ENCODE measurements around the gene CFD.
"Not testable (repeated sequence)": the region's sequence is repeated elsewhere in the genome, so short reads cannot be mapped to it uniquely, and the experiment has no call there.

Gene CFD

DNA sequence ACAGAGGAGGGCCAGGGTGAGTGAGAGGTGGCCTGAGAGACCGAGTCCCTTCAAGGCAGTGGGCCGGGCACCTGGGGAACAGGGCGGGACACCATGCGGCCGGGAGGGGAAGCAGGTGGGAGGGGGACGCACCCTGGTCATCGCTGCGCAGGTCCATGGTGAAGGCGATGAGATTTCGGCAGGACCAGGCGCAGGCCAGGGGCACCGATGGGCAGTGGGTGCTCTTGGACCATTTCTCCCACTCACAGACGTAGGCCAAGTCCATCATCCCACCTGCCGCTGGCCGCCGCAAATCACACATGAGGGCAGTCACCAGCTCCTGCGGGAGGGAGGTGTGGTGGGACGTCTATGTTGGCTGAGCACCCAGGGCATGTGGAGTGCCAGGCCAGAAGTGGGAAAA, 31.4 kb downstream of the CFD start:
- no peak for DNase-seq

- not testable (repeated sequence) for DNase-seq
These were observed 32.1 kb downstream of the CFD start for GRCh38 chr19:891421-892200.

DNA sequence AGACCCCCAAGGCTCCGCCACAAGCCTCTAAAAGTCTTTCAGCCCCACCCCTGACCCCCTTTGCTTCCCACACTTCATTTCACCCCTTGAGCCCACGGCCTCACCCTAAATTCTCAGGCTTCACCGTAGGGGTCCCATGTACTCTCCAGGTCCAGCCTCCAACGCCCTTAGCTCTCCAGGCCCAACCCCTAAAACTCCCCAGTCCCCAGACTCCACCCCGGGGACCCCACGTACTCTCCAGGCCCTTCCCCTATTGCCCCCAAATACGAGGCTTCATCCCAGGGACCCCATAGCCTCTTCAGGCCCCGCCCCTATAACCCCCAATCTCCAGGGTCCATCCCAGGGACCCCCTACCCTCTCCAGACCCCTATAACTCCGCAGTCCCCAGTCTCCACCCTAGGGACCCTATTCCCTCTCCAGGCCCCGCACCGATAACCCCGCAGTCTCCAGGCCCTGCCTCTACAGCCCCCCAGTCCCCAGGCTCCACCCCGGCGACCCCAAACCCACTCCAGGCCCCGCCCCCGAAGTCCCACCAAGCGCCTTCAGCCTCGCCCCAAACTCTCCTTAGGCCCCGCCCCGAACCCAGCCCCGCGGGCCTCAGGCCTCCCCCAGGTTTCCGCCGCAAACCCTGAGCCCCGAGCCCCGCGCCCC, 32.9 kb downstream of the CFD start:
- no peak for DNase-seq

DNA sequence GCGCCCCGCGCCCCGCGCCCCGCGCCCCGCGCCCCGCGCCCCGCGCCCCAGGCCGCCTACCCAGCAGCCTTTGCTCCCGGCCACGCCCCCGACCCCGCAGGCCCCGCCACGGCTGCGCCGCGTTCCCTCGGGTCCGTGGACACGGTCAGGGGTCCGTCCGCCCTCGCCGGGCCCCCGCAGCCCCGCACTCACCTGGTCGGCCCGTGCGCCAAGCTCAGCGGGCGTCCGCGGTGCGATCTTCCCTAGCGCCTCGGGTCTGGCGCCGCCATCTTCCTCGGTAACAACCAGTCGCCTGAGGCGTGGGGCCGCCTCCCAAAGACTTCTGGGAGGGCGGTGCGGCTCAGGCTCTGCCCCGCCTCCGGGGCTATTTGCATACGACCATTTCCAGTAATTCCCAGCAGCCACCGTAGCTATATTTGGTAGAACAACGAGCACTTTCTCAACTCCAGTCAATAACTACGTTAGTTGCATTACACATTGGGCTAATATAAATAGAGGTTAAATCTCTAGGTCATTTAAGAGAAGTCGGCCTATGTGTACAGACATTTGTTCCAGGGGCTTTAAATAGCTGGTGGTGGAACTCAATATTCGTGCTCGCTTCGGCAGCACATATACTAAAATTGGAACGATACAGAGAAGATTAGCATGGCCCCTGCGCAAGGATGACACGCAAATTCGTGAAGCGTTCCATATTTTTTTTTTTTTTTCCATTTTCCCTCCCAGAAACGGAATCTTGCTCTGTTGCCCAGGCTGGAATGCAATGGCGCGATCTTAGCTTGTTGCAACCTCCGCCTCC, 33.6 kb downstream of the CFD start, which contains the start of the genes MED16 and RNU6-9:
Gene MED16 (minus strand): TSS at position 294 of the 796 bp plus-strand sequence. CDS start 2,056 bp downstream, outside the sequence.
Gene RNU6-9 (plus strand): TSS at position 591 of the 796 bp plus-strand sequence.
- DNase-seq, result peak; percentile 94

GRCh38 chr19:896434-896833, 37.0 kb downstream of the CFD start:
- DNase-seq, result no peak

DNA sequence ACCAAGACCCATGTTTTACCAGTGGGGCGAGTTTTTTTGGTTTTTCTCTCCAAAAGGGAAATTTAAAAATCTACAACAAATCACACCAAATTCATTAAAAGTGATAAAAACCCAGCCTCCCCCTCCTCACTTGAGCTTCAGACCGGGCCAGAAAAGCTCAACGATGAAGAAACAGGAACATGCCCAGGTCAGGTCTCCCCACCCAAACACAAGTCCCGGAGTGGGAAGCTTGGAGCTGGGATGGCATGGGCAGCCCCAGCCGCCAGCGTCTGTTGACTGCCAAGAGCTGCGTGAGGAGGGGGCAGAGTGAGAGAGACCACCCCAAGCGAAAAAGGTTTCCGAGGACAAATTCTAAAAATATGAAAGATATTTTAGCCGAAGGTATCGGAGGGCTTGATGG, 37.5 kb downstream of the CFD start:
- no peak for DNase-seq

GRCh38 chr19:897442-898039, 38.1 kb downstream of the CFD start:
- peak; percentile 80 for DNase-seq

DNA sequence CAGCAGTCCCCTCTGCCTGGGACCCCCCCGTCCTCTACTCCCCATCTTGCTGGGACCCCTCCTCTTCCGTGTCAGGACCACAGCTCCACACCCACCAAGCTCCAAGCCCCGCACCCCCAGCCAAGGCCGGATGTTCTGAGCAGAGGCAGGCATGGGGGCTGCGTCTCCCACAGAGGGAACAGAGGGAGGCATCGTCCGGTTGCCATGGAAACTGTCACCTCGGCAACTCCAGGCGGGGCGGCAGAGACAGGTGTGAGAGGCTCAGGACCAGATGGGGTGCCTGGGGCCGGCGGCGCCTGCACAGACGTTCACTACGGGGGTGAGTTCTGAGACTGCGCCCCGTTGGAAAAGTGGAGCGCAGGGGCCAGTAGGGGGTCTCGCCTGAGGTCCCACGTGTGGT, 39.2 kb downstream of the CFD start:
- DNase-seq, result no peak

DNA sequence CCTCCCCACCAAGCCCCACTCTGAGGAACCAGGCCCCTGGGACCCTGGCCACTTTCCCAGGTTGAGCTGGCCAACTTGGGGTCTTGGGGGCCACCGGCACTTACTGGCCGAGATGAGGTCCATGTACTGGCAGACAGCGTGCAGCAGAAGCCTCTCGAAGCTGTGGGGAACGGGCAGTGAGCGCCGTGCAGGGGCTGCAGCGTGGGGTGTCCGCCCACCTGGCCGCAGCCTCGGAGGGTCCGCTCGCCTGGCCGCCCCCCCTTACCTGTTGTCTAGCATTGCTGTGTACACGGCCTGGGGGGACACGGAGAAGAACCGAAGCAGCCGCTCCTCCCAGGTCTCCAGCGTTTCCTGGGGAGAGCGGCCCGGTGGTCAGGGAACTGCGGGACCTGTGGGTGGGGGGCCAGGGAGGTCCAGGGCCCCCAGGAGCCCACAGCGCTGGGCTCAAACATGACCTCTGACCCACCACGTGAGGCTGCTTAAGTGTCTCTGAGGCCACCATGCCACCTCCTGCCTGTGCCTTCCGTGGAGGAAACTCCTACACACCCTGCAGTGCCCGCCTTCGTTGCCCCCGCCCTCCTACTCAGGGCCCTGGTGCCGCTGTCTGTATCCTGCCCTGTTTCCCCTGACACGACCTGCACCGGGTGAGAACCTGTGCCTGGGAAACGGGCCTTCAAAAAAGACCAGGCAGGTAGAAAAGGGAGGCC, 40.0 kb downstream of the CFD start:
- no peak for DNase-seq

DNA sequence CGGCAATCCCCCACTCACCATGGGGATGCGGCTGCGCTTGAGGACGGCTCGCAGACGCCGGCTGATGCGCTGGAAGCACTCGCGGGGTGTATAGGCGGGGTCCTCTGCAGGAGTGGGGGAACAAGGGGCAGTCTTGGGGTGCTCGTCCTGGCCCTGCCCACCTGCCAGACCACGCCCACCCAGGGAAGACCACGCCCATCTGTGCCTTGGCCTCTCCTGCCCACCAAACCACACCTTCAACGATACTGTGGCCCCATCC, 40.5 kb downstream of the CFD start:
- no peak for DNase-seq

DNA sequence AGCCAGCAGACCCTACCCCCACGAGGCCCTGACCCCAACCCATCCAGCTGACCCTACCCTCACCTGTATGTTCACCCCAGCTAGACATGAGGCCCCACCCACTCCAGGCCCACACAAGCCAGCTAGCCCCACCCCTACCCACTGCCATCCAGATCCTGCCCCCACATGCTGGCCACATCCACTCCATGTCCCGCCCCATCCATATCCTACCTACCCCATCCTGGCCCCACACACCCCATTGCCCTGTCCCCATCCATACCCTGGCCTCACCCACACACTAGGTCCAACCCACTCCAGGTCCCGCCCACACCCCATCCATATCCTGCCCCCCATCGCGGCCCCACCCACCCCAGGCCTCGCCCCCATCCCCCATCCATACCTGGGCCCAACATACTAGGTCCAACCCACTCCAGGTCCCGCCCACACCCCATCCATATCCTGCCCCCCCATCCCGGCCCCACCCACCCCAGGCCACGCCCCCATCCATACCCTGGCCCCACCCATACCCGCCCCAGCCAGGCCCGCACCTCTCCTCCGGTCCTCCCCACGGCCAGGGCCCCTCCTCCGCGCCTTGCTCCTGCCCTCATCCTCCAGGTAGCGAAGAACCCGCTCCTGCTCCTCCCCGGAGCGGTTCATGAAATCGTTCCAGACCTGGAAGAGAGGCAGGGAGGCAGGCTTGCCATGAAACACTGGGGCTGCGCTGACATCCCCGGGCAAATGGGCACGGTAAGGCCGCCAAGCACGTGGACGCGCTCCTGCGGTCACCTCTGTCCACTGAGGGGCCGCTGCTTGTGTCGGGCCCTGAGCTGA, 41.0 kb downstream of the CFD start:
- DNase-seq, result no peak

DNA sequence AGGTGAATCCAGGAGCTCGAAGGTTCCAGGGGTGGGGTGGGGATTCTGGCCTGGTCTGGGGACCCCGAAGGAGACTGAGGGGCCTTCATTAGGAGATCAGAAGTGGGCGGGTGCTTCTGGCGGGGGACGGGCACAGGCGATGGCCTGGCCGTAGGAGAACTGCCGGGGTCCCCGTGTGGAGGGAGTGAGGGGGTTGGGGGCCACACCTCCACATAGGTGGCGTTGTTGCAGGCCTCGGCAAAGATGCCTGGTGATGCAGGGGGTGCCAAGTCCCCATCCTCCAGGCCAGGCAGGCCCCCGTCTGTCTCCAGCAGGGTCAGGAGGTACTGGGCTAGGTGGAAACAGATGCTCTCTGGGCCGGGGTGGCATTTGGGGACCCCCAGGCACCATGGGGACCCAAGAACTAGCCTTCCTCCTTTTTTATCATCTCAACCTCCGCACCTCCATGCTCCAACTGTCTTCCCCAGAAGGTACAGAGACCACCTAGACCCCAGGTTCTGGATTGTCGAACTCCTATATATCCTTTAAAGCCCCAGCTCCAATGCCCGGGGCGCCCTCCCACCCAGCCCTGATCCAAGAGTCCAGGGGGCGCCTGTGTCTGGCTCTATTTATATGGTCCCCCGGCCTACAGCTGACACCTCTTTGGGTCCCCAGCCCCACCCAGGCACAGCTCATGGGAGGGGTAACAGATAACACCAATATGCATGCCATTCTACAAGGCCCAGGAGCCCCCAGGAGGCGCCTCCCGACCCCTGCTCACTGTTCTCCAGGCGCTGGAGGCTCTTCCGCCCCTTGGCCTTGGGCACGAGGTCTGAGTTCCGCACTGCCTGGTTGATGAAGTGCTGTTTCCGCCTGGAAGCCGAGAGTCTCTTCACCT, 42.0 kb downstream of the CFD start:
- DNase-seq, result no peak

DNA sequence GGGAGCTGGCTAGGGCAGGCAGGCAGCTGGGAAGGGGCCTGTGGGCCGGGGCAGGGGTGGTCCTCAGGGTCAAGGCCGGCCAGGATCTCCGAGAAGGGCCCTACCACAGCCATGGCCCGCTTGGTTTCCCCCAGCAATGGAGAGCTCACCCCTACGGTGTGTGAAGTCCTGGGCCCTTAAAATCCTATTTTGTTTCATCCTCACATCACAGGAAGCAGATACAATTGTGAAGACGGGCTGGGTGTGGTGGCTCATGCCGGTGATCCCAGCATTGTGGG, 42.6 kb downstream of the CFD start:
- DNase-seq, result no peak

- no peak for DNase-seq
These were observed 43.2 kb downstream of the CFD start for GRCh38 chr19:902446-903226.

DNA sequence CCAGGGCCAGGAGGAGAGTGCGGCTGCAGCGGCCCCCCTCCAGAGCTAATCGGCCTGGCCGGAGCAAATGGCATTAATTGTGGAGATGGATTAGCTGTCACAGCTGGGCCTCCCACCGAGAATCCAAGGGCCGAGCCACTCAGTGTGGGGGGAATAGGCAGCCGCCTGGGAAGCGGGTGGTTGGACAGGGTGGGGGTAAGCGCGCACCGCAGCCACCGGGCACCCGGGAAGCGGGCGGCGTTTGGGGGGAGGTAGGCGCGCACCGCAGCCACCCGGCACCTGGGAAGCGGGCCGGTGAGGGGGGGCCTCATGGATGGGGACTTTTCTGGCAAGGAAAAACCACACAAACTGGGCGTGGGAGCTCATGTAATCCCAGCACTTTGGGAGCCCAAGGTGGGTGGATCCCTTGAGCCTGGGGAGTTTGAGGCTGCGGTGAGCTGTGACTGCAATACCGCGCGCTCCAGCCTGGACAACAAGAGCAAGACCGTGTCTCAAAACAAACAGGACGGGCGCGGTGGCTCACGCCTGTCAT, 43.9 kb downstream of the CFD start:
- DNase-seq, result no peak

- no peak for DNase-seq
These were observed 45.1 kb downstream of the CFD start for GRCh38 chr19:904545-904944.

DNA sequence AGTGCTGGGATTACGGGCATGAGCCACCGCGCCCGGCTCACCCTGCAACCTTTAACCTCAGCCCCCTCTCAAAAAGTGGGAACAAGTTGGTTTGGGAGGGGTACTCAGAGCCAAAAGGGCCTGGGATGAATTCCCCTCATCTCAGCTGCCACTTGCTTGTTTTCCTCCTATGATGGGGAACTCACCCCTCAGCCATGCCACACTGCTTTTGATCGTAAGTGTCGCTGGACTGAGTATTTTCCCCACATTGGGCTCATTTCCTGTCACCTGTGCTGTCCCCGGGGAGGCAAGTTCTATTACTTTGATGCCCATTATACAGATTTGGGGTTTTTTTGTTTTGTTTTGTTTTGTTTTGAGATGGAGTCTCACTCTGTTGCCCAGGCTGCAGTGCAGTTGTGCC, 47.0 kb downstream of the CFD start:
- DNase-seq, result no peak

DNA sequence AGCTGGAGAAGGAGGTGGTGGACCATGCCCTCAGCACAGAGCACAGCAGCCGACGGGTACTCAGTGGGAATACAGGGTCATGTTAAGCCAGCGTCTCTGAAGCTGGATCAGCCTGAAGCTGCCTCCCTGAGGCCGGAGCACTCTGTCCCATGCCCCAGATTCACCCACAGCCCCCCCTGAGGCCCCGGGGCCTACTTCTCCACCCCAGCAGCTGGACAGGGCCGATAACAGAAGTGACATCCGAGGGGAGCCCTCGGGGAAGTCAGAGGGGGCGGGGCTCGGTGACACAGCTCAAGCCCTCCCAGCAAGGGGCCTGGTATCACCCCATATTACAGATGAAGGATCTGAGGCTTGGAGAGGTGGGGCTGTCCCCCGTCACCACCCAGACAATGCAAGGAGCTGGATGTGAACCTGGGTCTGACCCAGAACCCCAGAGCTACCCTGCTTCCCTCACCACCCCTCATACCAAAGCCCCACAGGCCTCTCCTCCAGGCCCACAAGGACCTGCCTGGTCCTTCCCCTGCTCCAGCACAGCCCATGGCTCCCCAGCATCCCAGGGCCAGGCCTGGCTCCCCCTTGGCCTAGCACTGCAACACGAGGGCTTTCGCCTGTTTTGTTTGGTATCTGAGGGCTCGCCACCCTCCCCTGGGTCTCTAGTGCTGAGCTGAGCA, 47.9 kb downstream of the CFD start:
- DNase-seq, result no peak
